H1 (cell line): Measurements from ENCODE around the gene FBXO5.

Source experiments
- JUND ChIP-seq: IDR thresholded peaks from 2 replicates; pipeline ENCODE4 v1.6.1; 2011; ENCODE audit warnings: mild to moderate bottlenecking, improper control_type of control experiment, low read length
- POLR2AphosphoS5 ChIP-seq: IDR thresholded peaks from 2 replicates; pipeline ENCODE4 v1.6.1; 2011; ENCODE audit warnings: low read depth, low read length
- SIX5 ChIP-seq: IDR thresholded peaks from 2 replicates; pipeline ENCODE4 v1.6.1; 2011; ENCODE audit warnings: mild to moderate bottlenecking, low read depth, low read length
- TF ChIP-seq, protein P1 (sequence below), 3 experiments: IDR thresholded peaks; 1 replicate in 2 of 3; 2 replicates in 1 of 3; pipeline versions ENCODE4 v1.5.1 to v1.6.1; 2011; ENCODE audit warnings: low read length in 3 of 3, mild to moderate bottlenecking in 3 of 3, inconsistent platforms in 2 of 3, low read depth in 1 of 3, moderate library complexity in 1 of 3; ENCODE audit not compliant: insufficient read depth in 1 of 3; ENCODE audit errors: control extremely low read depth in 1 of 3

DNA sequence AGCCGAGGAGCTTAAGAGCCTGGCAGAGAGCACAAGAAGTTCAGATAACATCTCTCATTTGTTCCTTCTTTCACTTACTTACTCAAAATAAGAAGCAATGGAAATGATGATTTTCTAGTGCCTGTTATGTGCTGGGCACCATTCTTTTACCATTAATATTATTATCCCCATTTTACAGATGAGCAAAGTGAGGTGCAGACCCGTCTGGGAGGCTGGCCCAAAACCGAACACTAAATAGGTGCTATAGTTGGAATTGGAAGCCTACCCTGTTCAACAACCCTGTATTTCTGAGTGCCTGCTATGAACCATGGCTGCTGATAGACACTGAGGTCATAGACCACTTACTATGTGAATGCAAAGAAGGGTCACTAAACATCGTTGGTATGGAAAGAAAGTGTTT, 44.6 kb upstream of the FBXO5 start:
- TF ChIP-seq, protein P1, sequence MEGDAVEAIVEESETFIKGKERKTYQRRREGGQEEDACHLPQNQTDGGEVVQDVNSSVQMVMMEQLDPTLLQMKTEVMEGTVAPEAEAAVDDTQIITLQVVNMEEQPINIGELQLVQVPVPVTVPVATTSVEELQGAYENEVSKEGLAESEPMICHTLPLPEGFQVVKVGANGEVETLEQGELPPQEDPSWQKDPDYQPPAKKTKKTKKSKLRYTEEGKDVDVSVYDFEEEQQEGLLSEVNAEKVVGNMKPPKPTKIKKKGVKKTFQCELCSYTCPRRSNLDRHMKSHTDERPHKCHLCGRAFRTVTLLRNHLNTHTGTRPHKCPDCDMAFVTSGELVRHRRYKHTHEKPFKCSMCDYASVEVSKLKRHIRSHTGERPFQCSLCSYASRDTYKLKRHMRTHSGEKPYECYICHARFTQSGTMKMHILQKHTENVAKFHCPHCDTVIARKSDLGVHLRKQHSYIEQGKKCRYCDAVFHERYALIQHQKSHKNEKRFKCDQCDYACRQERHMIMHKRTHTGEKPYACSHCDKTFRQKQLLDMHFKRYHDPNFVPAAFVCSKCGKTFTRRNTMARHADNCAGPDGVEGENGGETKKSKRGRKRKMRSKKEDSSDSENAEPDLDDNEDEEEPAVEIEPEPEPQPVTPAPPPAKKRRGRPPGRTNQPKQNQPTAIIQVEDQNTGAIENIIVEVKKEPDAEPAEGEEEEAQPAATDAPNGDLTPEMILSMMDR (IDR thresholded peaks at IDR 0.05; ENCODE audit: control extremely low read depth in 1 of 3, insufficient read depth in 1 of 3, low read depth in 1 of 3, low read length in 3 of 3): no peak
- TF ChIP-seq JUND: no peak
- no peak for TF ChIP-seq POLR2AphosphoS5
- TF ChIP-seq SIX5: no peak
